CD4-positive, alpha-beta T cell treated with Interleukin-17A for 4 hours (primary cell): ENCODE results near the gene ADARB2.
"Not testable (repeated sequence)": the region's sequence is repeated elsewhere in the genome, so short reads cannot be mapped to it uniquely, and the experiment has no call there.

ENCODE experiments used
- DNase-seq: peaks from one replicate; pipeline ENCODE4 v3.0.0-alpha.2; 2020; ENCODE audit warnings: mixed read lengths

ADARB2 gene

DNA sequence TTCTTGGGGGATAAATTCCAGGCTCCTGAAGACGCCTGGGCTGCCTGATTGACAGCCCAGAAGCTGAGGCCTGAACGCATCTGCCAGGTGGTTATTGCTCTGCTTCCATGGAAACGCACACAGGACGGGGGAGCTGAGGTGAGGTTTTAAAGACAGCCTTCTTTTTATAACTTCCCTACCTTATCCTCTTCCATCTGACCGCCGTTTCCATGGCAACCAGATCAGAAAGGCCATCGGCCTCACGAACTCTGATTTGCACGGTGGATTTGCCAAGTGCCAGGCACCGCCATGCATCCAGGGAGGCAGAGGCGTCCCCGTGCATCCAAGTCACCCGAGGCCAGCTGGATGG, 260.9 kb downstream of the ADARB2 start:
- DNase-seq: no peak

DNA sequence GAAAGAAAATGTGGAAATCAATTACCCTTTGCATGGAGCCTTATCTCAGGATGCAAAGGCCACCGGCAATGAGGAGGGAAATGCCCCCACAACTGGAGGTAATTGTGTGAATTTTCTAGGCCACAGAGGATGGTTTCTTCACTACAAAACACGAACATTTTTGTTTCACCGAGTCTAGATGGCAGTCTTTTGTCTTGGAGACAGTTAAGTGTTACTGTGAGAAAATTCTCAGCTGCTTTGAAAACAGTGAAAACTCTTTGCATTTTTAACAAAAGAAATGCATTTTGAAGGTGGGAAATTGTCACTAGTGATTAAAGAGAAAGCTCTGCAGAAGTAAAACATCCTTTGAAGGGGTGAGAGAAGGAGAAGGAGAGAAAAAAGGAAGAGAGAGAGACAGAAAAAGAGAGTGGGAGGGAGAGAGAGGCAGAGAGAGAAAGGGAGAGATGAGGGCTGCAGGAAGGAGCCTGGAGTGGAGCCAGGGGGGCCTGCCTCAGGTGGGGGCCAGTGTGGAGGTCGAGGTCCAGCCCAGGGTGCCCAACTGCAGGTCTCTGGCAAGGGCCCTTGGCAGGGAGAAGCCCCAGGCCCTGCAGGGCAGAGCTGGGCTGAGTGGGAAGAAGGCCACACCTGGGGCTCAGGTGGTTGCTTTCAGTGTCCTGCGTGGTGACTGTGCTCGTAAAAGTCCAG, 261.4 kb downstream of the ADARB2 start:
- no peak for DNase-seq

GRCh38 chr10:1475098-1475591, 262.2 kb downstream of the ADARB2 start:
- no peak for DNase-seq

DNA sequence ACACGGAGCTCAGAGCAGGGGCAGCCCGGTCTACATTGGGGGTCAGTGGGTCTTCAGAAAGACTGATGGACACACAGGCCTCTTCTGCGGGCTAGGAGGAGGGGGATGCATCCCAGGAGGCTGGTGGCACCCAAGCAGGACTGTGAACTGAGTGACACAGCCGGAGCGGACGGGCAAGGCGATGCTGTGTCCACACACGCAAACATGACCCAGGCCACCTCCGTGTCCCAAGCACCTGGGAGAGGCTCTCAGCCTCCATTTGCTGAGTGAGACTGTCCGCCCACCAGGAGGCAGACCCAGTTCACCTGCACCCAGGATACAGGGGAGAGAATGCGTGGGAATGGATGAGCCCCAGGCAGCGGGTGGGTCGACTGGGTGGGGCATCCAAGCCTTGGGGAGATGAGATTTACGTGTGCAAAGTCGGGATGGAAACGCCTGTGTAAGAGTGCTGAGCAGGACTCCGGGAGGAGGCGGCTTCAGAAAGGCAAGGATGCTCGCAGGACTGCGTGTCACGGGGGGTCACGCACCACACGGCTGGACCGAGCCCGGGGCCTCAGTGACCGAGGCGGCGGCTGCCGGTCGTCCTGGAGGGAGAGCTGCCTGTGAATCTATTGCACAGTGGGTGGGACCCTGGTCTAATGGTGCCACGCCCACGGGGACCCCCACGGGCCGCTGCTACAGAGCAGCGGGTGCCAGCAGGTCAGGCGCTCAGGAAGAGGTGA, 262.8 kb downstream of the ADARB2 start:
- DNase-seq: no peak

GRCh38 chr10:1473874-1474273, 263.5 kb downstream of the ADARB2 start:
- no peak for DNase-seq

DNA sequence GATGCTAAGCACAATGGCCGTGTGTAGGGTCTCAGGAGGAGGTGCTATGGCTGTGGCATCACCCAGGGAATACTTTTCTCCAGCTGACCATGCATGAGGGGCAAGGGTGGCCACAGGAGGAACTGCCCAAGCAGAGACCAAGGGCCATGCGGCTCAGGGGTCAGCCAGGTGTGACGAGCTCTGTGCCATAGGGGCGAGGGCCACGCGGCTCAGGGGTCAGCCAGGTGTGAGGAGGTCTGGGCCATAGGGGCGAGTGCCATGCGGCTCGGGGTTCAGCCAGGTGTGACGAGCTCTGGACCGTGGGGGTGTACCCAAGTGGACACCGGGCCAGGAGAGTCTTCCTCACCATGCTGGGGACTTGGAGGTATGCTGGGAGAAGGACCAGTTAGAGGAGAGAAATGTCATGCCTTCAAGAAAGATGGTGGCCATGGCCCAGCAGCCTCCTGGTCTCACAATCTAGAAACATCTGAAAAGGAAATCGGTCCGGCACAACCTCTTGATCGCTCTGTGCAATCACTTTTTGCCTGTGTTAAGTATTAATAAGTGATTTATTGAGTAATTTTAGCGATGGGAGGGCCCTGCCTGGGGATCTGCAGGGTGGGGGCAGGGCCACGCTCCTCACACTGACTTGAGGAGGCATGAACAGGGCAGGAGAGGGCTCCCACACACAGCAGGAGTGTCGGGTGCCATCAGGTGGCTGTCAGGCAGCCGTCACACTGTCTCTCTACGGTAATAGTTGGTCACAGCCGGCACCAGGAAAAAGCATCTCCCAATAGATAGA, 265.0 kb downstream of the ADARB2 start:
- no peak for DNase-seq

- no peak for DNase-seq
Measured at GRCh38 chr10:1468811-1469210, 268.5 kb downstream of the ADARB2 start.

GRCh38 chr10:1467334-1468076, 269.8 kb downstream of the ADARB2 start:
- no peak for DNase-seq

GRCh38 chr10:1465993-1466764, 271.1 kb downstream of the ADARB2 start:
- no peak for DNase-seq

- DNase-seq: no peak
Measured at GRCh38 chr10:1465418-1465911, 271.9 kb downstream of the ADARB2 start.

DNA sequence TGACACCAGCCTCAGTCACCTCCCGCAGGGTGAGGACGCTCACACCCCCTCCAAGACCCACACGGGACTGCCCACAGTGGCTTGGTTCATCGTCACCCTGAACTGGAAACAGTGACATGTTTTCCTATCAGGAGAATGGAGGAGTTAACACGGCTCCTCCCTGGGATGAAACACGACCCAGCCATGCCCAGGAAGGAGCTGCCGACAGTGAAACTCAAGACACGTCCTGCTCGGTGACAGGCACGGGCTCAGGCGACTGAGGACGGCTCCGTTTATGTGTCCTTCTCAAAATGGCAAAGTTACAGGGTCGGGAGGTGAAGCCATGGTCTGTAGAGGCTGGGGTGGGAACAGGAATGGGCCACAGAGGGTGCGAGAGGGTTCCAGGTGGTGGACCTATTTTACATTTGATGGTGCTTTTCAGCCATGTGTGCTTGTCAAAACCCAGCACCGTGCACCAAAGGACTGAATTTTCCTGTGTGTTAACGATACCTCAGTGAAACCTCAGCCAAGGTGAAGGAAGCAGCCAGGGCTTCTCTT, 272.4 kb downstream of the ADARB2 start:
- DNase-seq: no peak

- not testable (repeated sequence) for DNase-seq
Measured at GRCh38 chr10:1463971-1464370, 273.4 kb downstream of the ADARB2 start.

GRCh38 chr10:1462994-1463633, 274.2 kb downstream of the ADARB2 start:
- DNase-seq: no peak

DNA sequence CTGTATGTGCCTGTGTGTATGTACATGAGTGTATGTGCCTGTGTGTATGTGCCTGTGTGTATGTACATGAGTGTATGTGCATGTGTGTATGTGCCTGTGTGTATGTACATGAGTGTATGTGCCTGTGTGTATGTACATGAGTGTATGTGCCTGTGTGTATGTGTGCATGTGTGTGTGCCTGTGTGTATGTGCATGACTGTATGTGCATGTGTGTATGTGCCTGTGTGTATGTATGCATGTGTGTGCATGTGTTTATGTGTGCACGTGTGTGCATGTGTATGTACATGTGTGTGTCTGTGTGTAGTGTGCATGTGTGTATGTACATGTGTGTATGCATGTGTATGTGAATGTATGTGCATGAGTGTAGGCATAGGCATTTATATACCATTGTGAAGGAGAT, 274.8 kb downstream of the ADARB2 start:
- DNase-seq: no peak

- no peak for DNase-seq
Measured at GRCh38 chr10:1462032-1462431, 275.3 kb downstream of the ADARB2 start.

DNA sequence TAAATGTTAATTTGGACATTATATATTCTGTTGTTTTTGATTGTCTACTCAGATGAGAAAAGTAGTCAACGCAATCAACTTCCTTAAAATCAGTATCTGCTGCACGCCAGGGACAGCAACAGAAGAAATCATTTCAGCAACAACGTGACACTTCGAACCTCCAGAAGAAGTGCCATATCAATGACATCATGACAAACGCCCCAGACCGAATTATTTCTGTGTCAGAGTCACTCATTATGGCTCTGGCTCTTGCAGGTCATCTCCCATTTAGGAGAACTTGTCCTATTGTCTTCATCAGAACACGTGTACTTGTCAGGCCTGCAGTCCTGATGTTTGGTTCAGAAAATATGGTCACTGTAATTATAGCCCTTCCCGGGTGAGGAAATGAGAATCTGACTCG, 276.3 kb downstream of the ADARB2 start:
- DNase-seq: no peak

DNA sequence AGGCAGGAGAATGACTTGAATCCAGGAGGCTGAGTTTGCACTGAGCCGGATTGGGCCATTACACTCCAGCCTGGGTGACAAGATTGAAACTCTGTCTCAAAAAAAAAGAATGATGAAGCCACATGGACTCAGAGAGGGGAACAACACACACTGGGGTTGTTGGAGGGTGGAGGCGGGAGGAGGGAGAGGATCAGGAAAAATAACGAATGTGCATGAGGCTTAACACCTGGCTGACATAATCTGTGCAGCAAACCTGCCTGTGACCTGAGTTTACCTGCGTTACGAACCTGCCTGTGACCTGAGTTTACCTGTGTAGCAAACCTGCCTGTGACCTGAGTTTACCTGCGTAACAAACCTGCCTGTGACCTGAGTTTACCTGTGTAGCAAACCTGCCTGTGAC, 277.7 kb downstream of the ADARB2 start:
- not testable (repeated sequence) for DNase-seq

DNA sequence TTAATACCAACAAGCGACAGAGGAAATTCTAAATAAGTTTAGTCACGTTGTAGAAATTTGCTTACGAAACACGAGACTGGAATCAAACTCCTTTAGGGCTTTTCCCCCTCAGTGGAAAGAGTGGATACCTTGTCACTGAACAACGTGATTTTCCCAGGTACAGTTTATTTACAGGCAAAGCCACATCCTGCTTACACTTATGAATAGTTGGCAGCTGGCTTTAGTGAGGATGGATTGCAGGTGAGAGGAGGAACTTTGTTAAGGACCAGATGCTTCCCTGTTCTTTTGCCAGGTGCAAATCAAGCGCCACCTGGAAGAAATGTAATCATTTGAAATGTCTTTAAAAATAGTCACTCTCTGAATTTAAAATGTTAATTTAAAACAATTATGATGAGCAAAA, 282.4 kb downstream of the ADARB2 start:
- no peak for DNase-seq

DNA sequence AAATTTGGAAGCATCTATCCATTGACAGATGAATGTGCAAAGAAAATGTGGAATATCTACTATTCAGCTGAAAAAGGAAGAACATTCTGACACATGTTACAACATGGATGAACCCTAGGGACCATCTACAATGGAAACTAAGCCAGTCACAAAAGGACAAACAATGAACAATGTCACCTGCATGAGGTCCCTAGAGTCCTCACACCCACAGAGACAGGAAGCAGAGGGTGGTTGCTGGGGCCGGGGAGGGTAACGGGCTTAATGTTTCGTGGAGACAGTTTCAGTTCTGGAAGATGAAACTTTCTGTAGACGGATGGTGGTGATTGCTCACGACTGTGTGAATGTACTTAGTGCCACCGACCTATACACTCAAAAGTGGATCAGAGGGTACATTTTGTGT, 282.9 kb downstream of the ADARB2 start:
- no peak for DNase-seq

DNA sequence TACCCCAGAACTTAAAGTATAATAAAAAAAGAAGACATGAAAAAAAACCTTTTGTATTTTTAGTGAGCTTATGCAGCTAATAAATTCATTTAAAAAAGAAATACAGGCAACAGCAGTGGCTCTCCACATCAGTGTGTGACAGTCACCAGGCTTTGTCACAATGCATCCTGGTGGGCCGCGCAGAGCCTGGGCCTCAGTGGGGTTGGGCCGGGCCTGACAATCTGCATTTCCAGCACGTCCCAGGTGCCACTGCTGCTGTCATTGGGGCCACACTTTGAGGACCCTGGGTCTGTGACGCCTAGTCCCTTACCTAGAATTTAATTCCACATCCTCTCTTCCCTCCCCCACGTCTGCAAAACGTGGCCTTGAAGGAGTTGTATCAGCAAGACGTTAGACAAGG, 284.5 kb downstream of the ADARB2 start:
- no peak for DNase-seq

DNA sequence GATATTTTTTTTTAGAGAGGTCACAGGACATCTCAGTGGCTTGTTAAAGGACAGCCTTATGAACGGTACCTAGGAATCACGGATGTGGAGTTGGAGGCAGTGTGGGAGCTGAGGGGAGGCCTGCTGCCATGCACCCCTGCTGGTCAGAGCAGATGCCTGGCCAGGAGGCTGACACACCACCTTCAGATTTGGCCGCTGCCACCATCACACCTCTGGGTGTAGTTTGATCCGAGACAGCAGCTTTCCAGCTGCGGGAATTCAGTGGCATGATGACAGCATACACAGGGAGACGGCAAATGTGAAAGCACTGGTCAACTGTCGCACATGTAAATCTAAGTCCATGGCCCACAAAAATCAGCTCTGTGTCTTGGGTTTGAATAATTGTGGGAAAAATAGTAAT, 285.4 kb downstream of the ADARB2 start:
- no peak for DNase-seq
